Amygdala (tissue), 56 donors: ENCODE data around the gene XDH.

Source experiments
- DNase-seq, 56 donors: peaks; one replicate each; lab custom pipeline; 2025; lab: John Stamatoyannopoulos, UW

The XDH gene

DNA sequence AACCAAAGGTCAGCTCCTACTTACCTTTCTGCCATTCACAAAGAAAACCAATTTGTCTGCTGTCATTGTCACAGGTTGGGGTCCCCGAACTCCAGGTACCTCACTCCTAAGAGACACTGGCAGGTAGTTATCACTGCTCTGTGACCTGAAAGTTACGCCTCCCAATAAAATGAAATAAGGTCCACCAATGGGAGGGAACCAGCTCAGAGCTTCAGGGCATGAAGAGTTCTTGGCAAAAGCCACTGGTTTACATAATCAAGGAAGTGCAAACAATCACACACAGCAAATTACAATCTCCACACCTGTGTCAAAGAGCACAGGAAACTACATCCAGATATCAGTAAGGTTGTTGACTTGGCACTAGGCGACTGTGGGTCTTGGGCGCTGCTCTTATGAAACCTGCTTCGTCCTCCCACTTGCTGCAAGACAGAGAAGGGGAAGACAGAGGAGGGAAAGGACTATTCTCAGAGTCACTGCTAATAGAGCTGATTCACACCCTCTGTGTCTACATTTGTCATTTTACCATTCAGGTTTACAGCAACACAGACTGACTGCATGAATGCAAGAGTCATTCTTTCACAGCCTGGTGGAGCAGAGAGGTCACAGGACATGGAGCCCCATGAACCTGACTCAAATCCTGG, at the start of gene XDH:
XDH (minus strand) TSS at position 142 of the 641 bp plus-strand sequence; CDS start at position 66, 76 bp downstream.
- DNase-seq: no peak

DNA sequence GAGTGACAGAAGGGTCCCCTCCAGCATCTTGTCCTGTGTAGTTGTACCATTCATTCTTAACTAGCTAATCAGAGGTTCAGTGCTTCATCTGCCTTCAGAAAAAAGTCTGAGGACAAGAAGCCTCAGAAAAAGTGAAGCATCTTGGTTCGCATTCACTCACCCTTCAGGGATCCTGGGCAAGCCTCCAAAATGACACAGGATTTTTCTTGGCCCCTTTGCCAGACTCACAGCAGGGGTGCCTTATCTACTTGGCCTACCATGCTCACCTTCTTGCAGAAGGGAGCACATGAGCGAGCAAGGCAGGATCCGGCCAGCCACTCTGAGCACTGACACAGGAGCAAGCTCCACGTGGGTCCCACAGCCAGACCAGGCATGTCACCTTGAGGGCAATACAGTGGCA, 43.1 kb upstream of the XDH start:
- DNase-seq: no peak

DNA sequence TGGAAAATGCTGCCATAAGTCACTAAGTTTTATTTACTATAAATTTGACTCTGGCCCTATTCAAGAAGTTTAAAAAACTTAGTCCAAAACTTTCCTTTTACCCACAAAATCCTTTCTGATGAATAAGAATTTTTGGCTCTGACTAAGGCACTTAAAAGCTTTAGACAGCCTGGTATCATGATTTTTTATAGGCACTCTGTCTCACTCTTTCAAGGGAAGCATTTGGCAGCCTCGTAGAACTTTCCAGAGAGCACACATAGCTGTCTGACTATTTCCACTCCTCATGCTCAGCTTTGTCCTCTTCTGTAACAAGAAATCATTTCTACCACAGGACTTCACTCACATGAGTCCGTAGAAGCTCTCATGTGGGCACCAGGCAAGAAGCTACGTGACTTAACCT, 32.3 kb upstream of the XDH start:
- DNase-seq: no peak

DNA sequence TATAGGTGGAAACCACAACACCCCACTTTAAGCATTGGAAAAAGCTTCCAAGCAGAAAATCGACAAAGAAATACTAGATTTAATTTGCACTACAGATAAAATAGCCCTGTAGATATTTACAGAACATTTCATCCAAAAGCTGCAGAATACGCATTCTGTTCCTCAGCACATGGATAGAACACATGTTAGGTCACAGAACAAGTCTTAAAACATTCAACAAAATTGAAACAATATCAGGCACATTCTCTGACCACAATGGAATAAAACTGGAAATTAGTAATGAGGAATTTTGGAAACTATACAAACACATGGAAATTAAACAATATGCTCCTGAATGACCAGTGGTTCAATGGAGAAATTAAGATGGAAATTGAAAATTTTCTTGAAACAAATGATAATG, 27.8 kb upstream of the XDH start:
- DNase-seq: no peak

DNA sequence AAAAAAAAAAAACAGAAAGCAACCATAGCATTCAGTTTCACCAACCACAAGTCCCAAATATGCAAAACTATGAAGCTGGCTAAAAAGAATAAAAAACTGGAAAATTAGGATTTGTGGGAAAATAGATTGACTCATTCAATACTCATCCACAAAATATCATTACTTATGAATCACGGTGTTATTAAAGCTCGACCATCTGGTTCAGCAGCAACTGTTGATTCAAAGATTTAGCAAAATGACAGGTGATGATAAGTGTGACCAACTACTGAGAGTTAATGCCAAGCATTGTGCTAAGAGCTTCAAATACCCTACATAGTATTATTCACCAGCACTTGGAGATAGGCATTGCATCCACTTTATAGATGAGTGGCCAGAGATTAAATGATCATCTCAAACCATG, 26.2 kb upstream of the XDH start:
- DNase-seq: no peak

DNA sequence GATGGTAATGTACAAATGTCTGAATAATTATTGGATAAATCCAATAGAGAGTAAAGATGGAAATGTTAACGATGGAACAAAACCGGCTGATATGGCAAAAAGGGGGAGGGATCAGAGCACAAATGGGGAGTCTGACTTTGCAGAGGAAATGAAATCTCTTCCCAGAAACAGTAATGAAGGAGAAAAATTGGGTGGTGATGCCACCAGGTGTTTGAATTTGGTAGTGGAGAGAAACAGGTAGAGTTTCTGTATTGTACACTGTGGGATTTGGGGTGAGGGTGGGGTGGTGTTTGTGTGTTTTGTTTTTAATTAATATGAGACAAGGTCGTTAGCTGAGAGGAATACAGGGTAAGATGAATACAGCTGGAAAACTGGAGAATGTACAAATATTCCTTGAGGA, 20.4 kb upstream of the XDH start:
- no peak for DNase-seq

DNA sequence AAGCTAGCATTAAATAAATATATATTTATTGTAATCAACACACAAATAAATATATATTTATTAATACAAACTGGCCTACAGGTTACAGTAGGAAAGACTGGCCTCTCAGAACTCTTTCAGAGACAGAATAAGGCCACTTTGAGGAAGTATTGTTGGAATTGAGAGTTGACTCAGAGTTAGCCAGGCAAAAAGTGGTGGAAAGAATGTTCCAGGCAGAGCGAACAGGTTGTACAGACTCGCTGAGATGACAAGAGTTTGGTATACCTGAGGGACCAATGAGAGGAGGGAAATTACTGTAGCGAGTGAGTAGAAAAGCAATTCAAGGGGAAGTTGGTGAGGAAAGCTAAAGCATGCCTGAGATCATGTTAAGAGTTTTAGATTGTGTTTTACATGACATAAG, 19.0 kb upstream of the XDH start:
- no peak for DNase-seq

DNA sequence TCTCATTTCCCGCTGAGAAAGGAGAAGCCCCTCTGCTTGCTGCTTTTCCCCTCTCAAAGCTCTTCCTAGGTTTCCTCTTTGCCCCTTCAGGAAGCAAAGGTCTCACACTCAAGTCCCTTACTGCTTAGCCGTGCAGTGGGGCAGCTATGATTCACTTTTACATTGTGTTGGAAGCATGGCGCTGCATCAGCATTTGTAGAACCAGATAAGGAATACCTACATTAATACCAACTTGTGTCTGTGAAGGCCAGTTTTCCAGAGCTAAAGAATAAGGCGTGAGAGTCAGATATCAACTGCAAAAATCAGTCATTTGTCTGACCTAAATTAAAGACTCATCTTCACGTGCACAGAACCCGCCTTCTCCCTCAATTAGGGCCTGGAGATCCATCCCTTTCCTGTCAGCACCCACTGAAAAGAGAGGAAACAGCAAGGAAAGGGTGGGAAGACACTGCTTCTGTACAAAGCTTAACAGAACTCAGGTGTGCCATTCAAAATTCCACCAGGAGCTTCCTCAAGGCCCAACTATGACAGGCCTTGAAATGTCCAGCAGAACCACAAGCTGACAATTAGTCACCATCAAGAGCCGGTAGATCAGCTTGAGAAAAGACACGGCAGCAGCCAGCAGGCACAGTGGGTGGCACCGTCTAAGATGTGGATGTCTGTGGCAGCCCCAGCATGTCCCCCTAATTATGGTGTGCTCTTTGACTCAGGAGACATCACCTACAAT, 16.1 kb upstream of the XDH start:
- DNase-seq: no peak

DNA sequence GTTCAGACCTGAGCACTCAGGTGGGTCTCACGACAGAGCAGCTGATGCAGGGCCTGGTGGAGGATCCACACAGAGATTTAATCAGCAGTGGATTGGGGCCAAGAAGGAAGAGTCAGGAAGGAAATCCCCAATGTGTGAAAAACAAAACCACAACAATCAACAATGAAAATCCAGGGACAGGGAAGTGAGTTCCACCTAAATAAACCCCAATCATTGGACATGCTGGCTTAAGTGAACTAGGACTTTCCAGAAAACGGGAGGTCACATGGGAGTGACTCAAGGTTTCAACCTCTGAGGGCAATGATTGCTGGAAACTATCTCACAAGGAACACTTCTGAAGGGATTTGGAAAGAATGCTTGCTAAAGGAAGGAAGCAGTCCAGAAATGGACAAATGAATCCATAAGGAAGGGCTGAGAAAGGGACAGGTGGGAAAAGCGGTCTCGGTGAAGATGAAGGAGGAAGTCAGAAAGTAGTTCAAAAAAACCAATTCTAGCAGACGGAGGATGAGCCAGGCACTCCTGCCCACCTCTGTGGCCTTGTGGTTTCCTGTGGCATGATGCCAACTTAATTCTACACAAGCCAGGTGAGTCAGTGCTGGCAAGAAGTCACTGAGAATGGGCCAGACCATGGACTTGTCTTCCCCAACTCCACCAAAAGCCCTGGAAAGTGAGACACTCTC, 15.4 kb upstream of the XDH start:
- no peak for DNase-seq

DNA sequence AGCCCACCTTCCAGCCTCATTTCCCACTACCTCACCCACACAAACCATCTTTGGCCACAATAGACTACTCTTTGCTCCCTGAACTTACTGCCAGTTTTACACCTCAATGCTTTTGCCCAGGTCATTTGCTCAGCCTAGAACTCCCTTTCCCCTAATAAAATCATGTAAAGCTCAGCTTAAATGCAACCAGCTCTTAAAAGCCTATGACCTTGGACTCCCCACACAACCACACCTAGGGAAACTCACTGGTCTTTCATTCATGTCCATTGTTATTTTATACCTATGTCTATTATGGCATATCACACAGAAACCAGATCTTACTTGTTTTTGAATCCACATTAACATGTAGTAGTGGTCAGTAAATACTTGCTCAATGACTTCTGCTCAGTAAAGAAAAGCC, 14.5 kb upstream of the XDH start:
- DNase-seq: no peak

DNA sequence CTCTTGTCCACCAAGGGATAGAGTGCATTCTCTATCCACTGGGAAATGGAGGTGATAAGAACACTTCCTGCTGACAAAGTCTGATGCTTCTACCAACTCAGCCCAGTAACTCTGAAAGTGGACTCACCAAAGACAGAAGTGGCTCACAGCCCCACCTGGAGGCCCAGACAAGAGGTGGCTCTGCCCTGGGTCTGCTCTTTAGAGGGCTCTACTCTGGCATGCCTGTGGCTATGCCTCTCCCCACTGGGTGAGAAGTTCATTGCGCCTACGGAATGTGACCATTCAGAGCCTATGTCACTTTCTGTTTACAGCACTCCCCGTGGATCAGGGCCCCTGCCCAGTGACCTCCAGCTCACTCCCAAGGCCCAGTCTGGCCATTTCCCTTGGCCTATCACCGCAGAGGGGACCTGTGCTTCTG, 13.5 kb upstream of the XDH start:
- DNase-seq: no peak

DNA sequence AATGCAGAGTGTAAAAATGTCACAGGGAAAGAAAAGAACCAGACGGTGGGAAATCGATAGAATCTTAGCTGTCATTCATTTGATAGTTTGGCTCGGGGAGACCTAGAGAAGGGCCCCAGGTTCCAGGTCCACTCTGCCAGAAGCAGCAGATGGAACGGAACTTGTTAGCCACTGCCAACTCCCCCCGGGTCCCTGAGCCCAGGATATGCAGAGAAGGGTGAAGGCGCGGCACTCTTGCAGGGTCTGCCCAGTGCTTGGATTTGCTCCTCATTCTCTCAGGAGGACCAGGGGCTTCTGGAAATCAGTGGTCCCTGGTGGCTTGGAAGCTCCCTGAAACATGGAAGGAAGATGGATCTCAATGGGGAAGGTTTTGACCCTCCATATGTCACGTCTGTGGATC, 11.6 kb upstream of the XDH start:
- no peak for DNase-seq

DNA sequence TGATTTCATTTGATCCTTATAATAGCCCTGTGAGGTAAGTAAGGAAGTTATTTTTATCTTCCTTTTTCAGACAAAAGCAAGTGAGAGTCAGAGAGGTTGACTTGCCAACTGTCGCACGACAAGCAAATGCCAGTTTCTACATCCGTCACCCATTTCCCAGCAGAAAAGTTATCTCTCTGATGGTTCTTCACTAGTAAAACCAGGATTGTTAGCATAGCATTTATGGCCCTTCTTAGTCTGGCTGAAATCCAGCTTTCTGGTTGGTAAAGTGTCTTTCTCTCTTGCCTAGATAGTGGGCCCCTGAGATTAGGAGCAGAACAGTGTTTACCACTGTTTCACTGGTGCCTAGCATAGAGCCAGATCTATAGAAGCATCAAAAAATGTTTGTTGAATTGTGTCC, 7.1 kb upstream of the XDH start:
- DNase-seq: no peak

DNA sequence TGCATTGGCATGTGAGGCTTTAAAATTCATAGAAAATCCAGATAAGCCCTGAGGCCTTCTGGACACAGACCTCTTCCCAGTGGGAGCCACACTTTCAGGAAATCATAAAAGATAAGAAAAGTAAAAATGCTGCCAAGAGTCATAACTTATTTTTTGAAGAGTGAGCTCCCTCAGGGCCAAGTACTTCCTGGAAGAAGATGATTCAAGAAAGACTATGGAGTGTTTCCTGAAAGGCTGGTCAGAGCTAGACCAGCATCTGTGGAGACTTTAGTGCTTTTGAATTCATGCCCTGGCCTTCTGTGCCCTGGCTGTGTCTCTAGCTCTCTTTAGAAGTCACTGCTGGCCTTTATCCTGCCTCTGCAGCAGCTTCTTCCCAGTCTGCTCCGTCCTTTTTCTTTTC, 6.4 kb upstream of the XDH start:
- DNase-seq: no peak

DNA sequence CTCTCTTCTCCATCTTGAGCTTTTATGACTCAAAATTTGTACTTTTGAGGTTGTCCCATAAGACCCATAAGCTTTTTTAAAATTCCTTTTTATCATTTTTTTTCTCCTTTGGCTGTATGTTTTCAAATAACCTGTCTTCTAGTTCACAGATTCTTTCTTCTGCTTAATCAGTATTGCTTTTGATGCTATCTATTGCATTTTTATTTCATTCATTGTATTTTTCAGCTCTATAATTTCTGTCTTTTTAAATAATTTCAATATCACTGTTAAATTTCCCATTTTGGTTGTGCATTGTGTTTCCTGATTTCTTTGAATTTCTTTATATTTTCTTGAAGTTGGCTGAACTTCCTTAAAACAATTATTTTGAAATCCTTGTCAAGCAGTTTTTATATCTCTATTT, 4.8 kb upstream of the XDH start:
- no peak for DNase-seq

DNA sequence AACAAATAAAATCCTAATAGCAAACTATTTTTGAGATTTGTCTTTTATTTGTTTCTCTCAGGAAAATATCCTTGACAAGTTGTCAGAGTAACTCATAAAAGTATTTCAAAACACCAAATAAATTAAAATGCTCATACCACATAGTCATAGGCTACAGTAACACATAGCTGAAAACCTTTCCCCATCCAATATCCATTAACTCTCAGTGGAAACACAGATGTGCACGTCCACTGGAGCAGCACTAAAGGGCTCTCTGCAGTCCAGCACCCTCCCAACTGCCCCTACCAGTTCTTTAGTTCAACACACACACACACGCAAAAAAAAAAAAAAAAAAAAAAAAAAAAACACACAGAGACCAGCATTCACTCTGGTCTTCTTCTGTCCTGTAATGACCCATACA, 879 bp upstream of the XDH start:
- no peak for DNase-seq

DNA sequence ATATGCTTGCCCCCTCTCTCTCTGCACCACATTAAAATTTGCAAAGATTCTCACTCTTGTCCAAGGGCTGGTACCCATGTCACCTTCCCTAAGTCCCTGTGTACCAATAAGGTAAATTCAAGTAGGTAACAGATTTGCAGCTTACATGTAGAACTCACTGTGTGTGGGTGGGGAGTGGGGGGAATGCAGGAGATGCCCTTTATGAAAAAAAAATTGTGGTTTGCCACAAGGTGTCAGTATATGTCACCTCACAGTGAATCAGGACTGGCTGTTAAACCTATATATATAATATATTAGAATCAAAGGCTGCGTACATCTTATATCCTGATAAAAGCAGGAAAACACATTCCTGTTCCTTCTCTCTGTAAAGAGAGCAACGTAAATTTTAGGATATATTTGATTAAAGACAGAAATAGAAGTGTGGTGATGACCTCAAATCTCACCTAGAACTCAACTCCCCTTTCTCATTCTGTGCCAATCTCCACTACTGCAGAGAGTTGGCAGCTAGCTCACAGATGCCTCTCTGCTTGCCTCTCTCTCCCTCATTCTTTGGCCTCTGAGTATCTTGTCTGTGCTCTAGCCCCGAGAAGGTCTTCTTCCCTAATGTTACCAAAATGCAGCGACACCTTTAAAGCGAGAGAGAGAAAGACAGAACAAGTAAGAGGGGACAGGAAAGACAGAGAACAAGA, 536 bp downstream of the XDH start:
- no peak for DNase-seq

DNA sequence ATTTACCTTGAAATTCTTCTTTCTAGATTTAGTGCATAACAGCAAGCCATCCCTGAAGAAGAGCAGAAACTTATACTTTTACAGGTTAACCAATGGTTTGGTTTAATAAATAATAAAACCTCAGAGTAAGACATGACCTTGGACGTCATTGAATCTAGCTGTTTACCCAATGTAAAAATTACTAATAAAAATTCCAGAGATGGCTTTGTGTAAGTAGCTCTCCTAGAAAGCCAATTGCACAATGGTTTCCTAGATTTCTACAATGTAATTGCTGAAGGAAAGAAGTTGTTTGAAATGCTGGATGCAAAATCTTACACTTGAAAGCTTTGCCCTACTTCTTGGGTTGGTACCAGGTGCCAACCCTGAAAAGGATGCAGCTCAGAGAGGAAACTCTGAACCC, 1.5 kb downstream of the XDH start:
- no peak for DNase-seq

DNA sequence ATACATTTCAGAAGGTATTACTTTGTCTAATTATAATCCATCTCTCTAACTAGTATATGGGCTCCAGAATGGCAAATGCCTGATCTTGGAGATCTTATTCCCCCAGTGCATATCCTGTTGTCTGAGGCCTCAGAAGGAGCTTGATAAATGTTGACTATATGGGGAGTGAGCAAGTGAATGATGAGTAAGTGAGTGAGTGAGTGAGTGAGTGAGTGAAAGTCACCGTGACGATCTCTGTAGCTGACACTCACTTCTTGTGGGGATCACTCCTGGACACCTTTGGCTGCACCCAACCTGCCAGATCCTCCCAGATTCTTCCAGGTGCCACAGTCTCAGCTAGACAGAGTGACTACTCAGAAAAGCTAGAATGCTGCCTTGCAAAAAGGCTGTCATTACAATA, 2.8 kb downstream of the XDH start:
- no peak for DNase-seq

DNA sequence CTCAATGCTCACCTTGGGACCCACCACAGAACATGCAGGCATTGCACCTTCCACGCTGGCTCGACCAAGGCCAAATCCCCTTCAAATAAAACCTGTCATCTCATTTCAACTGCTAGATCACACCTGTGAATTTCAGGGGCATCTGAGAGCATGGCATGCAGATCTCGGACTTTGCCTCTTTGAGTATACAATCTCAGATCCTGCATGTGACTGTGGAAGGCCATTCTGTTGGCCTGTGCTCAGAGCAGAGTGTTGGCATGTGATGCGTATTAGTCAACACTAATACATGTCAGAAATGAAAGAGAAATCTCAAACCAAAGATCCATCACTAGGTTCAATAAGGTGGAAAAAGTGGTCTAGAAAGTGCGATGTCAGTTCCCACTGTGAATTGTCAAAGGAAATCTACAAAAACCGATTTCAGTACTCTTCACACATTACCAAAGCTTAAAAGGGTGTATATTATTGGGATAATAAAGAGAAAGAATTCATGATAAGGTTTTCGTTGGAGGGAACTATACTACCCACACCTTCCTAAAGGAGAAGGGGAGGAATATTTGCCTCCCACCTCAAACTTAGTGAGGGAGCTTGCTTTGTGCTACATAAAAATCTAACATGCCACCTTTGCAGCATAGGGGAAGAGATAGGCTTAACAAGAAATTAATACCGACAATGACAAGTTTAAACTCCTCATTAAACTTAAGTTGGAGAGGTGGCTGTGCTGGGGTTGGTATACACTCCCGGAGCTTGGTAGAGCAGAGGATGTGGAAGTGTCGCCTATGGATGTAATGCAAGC, 7.8 kb downstream of the XDH start:
- no peak for DNase-seq

DNA sequence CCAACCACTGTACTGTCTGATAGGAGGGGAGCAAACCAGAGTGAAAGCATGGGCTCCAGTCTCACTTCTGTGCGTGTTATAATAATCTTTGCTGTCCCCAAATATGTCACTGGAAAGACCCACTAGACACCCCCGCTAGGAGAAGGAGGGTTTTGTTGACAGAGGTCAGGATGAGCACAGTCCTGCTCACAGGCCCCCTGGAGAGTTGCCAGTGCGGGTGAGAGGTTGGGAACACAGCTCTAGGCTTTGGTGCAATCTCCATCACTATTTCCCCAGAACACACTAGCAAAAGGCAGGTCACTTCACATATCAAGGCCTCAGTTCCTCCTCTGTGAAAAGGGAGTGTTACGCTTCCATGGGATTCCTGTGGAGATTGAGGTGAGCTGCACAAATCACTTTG, 9.7 kb downstream of the XDH start:
- DNase-seq: no peak
